Dermis blood vessel endothelial cell (primary cell): ENCODE results near the gene SPDYC. TPM values are rescaled to one million over a fixed set of nuclear protein-coding genes. Genes with fewer than 3 reads are reported as not detected.
A peak's percentile ranks its signal among the peaks of the same experiment; 100 is the strongest.
"Not testable (repeated sequence)": the region's sequence is repeated elsewhere in the genome, so short reads cannot be mapped to it uniquely, and the experiment has no call there.

Experiments used
- DNase-seq: peaks from one replicate; pipeline ENCODE4 v3.0.0; 2010
- total RNA-seq: library from RNA; depleted of rRNA; stranded (reverse); fragments of >200 nt; gene quantifications from 2 replicates; pipeline ENCODE4 v1.2.3, GENCODE V29; 2014

Gene SPDYC
- total RNA-seq, 1 donor from 2014 or later = not detected

DNA sequence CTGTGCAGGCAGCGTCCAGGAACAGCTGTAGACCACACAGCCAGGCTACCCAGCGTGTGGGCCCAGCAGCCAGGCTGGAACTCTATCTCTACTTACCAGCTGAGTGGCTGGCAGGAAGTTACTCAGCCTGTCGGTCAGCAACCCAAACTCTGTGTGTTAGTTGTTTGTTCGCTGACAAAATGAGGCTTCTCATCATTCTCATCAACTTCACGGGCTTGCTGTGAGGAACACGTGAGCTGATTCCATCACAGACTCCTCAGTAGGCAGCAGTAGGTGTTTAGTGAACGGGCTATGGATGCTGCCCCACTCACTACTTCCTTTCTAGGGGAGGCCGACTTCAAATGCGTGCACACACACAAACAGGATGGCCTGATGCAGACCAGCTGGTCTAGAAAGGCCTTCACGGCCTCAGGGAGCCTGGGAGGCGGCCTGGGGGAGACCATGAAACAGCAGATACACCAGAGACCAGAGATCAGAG is 830 bp upstream of the SPDYC start:
- peak; percentile 81 for DNase-seq

DNA sequence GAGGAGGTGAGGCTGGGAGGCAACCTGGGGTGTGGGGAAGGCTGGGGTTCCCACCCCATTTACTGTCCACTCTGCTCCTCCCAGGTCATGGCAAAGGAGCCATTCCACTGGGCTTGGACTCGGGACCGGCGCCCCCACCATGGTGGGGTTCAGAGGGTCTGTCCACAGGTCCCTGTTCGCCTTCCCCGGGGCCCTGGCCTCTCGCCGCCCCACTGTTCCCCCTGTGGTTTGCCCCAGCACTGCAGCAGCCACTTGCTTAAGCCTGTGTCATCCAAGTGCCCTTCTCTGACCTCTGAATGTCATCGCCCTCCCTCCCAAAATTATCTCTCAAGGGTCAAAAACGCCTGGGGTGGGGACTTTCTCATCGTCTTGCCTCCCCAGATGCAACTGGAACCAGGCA is 2.6 kb downstream of the SPDYC start:
- DNase-seq = no peak

DNA sequence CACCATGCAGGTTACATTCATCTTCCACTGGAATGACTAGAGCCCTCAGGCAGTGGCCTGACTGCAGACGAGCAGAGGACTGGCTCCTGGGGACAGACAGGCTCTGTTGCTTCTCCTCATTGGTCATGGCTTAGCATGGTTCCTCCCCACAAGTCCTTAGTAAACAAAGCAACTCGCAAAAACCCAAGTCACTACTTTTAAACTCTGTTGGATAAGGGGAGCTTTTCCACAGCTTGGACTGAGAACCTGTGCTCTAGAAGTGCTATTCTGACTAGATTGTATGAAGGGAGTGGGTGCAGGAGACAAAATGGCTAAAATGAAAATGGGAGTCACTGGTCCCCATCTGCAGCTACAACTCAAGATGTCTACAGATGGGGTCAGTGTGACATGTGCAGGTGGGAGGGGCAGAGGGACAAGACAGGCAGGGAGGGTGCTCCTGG is 4.6 kb downstream of the SPDYC start:
- DNase-seq = not testable (repeated sequence)

DNA sequence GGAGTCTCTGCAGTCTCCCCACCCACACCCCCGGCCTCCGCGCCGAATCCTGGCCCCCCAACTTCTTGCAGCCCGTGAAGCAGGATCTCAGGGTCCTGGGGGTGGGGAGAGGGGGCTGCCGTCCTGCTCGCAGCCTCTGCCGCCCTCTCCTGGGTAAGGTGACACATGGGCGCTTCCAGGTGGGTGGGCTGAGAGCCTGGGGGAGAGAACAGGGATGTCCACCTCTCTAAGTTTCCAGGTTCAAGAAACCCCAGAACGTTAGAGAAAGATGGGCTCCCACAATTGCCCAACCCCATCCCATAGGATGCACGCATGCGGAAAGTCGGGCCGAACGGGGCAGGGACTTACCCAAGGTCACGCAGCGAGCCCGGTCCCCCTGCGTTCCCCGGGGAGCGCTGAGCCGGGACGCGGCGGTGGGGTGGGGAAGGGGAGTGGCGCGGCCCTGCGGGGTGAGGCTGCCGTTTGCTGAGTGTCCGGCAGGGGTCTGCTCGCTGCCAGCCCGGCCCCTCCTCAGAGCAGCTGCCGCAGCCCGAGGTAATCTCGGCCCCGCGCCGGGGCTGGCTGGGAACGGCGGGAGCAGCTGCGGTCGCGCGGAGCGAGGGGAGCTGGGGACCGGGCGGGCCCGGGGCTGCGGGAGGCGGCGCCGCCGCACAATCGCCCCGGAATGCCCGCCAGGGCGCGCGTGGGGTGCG is 11.0 kb downstream of the SPDYC start:
- peak; percentile 71 for DNase-seq

DNA sequence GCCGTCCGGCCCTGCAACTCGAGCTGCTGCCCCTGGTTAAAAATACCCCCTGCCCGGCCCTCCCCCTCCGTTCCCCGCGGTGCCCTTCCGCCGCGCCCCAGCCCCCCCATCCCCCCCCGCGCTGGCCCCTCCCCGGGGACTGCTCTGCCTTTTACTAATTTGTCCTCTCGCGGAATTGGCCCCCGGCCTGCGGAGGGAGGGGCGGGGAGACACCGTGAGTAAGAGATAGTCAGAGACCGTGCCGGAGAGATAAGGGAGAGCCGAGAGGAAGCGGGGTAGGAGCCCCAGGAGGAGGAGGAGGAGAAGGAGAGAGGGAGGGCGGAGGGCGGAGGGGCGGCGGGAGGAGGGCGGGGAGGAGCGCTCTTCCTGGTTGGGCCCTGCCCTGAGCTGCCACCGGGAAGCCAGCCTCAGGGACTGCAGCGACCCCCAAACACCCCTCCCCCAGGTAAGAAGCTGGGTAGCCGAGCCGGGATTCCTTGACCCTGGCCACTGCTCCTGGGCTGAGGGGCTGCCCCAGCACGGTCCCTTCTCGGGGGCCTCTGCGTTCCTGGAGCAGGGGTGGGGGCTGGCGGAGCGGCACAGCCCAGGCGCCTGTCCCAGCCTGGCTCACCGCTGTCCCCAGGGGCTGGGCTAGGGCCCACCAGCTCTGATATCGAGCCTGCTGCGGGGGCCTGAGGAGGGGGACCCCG is 11.7 kb downstream of the SPDYC start, which contains the start of gene CAPN1:
Gene CAPN1, plus strand, starts transcription at position 360 of the 689 bp plus-strand sequence. CDS start 774 bp downstream, outside the sequence.
- peak; percentile 62 for DNase-seq

DNA sequence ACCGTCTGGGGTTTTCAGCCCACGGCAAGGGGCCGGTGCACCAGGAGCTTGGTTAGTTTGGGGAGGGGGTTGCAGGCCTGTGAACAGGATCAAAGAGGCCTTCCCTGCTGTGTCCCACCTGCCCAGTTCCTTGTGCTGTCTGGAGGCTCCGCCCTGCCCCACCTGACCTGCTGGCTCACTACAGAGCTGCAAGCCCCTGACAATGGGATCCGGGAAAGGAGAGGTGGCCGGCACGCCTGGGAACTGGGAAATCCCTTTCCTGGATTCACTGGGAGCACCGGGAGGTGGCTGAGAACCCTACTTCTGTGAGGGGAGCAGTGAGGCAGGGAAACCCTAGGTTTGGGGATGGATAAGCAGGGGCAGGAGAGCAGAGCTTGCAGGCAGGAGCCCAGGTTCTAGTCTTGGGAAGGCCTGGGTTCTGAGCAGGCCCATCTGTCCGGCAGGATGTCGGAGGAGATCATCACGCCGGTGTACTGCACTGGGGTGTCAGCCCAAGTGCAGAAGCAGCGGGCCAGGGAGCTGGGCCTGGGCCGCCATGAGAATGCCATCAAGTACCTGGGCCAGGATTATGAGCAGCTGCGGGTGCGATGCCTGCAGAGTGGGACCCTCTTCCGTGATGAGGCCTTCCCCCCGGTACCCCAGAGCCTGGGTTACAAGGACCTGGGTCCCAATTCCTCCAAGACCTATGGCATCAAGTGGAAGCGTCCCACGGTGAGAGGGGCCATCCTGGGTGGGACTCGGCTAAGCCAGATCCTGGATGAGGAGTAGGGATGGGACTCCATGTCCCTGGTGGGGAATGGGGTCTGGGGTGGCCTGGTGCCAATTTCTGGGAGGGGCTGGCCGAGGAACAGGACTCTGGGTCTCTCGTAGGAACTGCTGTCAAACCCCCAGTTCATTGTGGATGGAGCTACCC is 12.5 kb downstream of the SPDYC start:
- peak; percentile 49 for DNase-seq

DNA sequence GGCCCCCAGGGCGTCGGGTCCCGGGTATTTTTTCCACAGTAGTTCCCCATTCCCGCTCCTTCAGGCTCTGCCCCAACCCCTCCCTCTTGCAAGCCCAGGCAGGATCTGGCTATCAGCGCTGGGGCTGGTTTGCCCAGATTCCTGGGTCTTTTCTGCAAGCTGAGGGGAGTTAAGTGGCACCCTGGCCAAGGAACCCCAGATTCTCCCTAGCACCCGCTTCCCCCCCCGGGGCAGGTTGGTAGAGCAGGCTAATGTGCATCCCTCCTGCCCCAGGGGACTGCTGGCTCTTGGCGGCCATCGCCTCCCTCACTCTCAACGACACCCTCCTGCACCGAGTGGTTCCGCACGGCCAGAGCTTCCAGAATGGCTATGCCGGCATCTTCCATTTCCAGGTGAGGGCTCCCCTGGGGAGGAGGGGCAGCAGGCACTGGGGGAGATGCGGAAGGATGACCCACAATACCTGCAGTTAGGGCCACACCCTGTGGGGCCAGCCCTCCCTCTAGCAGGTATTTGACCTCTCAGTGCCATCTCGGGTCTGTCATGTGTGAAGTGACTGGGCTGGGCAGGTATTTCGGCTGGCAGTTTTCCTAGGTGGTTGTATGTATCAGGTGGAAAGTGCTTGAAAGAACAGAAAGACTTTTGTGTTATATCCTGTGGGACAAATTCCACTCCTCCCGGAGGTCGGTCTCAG is 13.3 kb downstream of the SPDYC start:
- no peak for DNase-seq

DNA sequence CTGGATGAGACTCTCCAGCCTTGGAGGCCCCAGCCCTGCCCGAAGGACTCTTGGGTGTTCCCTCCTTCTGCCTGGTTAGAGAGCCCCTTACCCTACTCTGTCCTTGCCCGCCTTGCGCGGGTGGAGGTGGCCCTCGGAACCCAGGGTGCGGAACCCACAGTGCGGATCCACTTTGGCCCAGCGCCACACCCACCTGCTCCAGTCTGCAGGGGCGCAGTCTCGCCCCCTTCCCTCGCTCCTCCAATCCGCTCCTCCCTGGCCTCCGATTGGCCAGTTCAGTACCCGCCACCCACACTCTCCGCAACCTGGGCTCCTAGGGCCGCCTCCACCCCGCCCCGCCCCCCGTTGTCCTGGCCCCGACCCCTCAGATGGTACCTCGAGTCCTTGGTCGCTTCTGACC is 14.1 kb downstream of the SPDYC start:
- no peak for DNase-seq

DNA sequence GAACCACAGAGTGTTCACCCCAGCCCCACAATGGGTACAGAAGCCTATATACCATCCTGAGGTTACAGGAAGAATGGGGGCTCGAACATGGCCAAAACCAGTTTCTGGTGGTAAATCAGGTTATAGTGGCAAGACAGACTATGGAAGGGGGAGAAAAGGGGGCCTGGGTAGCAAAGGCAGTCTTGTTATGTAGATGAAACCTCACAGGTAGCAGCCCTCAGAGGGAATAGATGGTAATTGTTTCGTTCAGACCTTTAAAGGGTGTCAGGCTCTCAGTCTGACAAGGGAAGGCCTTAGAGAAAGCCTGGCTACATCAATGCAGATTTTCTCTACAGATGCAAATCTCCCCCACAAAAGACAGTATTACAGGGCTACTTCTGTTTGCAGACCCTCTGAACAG is 15.1 kb downstream of the SPDYC start:
- DNase-seq = no peak

DNA sequence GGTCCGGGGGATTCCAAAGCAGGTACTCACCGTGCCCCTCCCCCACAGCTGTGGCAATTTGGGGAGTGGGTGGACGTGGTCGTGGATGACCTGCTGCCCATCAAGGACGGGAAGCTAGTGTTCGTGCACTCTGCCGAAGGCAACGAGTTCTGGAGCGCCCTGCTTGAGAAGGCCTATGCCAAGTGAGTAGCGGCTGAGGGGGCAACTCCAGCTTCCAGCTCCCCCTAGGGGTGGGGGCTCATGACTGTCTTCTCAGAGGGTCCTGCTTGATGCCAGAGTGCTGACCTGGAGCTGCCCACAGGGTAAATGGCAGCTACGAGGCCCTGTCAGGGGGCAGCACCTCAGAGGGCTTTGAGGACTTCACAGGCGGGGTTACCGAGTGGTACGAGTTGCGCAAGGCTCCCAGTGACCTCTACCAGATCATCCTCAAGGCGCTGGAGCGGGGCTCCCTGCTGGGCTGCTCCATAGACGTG is 15.9 kb downstream of the SPDYC start:
- no peak for DNase-seq

DNA sequence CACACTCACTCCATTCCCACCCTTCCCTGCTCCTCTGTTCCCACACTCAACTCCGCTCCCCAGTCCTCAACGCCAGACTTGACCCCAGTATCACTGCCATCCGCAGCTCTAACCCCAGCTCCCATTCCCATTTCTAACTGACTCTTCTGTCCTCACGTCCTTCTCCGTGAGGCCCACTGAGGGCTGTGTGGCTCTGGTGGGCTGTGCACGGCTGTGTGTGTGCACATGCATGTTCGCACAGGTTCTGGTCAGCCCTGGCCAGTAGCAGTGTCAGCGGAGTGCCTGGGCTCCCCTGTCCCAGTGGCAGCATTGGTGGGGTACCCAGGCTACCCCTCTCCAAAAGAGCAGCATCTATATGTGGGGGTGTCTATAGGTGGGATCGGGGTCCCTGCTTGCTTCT is 16.7 kb downstream of the SPDYC start:
- DNase-seq = no peak

DNA sequence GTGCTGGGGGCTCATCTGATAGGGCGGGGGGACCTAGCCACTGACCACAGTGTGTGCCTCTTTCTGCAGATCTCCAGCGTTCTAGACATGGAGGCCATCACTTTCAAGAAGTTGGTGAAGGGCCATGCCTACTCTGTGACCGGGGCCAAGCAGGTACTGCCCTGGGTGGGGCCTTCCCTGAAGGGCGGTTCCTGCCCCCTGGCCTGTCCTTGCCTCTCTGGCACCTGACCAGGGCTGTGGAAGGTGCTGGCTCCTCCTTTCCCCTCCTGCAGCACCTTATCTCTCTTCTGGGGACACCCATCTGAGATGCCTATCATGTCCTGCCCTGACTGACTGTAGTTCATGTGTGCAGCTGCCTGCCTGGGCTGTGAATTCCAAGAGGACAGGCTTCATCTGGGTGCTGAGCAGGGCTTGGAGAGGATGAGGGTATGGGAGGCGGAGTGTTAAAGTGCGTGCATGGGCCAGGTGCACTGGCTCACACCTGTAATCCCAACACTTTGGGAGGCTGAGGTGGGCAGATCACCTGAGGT is 17.2 kb downstream of the SPDYC start:
- DNase-seq = no peak

DNA sequence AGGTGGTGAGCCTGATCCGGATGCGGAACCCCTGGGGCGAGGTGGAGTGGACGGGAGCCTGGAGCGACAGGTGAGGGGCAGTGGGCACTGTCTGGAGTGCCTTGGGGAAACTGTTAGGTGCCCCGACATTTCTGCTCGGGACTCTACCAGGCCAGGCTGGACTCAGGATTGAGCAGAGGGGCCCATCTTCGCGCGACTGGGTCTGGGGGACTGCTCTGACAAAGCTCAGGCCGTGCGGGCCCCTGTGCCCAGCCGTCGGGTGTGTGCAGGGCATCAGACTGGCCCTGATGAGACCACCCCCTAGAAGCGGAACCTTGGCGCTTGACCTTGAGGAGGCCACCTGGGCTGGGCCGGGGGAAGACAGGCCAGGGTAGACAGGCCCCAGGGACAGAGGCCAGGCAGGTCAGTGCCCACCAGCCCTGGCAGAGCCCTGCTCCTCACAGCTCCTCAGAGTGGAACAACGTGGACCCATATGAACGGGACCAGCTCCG is 18.0 kb downstream of the SPDYC start:
- no peak for DNase-seq

DNA sequence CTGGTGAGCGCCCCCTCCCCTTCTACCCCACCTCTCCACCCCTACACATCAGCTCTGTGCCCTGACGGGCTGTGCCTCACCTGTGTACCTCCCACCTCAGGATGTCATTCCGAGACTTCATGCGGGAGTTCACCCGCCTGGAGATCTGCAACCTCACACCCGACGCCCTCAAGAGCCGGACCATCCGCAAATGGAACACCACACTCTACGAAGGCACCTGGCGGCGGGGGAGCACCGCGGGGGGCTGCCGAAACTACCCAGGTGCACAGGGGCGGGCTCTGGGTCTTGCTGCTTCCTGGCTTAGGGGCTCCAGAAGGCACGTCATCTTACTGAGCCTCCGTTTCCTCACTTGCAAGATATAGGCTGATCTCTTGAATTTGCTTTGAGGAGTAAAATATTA is 18.5 kb downstream of the SPDYC start:
- DNase-seq = no peak

DNA sequence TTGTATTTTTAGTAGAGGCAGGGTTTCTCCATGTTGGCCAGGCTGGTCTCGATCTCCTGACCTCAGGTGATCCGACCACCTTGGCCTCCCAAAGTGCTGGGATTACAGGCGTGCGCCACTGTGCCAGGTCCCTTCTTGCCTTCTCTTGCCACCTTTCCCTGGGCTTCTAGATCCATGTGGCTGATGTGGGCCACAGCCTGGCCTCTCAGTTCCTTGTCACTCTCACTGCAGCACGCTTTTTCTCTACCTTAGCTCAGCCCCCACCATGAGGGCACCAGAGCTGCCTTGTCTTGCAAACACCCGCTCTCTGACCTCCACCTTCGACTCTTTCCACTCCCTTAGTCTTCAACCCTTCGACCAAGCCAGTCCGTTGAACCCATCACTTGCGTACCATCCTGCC is 19.2 kb downstream of the SPDYC start:
- no peak for DNase-seq

DNA sequence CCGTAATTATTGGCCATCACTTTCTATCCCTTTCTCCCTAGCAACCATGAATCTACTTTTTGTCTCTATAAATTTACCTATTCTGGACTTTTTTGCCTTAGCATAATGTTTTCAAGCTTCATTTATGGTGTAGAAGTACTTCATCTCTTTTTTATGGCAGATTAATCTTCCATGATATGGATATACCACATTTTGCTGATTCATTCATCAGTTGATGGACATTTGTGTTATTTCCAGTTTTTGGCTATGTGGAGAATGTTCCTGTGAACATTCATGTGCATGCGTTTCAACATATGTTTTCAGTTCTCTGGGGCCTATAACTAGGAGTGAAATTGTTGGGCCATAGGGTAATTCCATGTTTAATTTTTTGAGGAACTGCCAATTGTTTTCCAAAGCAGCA is 24.5 kb downstream of the SPDYC start:
- DNase-seq = no peak

DNA sequence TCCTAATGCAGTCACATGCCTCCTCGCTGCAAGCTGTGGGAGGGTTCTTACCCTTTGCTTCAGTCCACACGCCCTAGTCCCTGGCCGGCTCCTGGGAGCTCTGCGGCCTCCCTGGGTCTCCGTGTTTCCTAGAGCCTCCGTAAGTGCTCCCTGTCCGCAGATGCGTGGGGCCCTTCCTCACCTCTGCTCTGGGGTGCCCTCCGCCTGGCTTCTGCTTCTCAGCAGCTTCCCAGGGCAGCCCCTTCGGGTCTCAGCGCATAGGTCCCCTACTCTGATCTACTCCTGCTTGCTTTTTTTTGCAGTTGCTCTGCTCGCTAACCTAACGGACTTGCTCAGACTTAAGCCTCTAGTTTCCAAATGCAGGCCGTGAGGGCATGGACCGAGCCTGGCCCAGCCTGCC is 34.1 kb downstream of the SPDYC start:
- no peak for DNase-seq

DNA sequence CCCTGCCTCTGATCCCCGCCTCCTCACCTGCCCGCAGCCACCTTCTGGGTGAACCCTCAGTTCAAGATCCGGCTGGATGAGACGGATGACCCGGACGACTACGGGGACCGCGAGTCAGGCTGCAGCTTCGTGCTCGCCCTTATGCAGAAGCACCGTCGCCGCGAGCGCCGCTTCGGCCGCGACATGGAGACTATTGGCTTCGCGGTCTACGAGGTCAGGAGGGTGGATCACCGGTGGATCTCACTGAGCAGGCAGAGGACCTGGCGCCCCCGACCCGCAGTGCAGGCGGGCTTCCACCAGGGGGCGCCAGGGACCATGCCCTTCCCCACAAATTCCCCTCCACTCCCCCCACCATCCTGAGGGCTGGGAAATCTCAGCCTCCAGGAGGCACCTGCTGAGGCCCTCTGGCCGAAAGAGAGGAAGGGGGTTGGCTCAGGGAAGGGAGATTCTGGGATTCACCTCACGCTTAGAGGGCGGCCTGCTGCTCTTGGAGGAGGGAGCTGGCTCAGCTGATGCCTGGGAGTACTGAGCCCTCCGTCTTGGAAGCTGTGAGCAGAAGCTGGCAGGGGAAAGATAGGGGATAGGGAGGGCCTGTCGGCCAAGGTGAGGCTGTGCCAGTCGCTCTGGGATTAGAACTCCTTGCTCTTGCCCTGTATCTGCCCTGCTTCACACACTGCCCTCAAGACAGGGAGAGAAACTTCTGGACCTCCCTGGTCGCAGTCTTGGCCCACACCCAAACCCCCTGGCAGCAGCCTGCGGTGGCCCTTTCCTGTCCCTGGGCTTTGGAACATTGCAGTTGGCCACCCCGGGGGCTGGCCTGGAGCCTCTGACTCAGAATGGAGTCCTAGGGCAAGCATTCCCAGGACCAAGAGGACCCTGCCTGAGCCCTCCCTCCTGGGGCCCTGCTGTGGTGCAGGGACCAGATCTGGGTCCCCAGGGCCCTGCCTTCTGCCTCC is 34.9 kb downstream of the SPDYC start:
- peak; percentile 71 for DNase-seq

DNA sequence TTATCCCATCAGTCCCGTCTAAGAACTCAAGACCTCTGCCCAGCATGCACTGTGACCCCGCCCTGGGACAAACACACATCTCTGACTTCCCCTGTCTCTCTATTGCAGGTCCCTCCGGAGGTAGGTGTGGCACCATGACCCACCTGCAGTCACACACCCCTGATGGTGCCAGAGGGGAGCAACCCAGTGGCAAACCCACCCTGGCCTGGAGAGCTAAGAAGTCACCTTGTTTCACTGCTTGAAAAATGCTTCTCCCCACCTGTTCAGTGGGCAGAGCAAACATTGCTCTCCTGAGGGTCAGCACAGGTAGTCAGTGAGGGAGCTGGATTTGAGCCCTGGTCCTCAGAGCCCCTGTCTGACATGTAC is 35.6 kb downstream of the SPDYC start:
- DNase-seq = no peak

DNA sequence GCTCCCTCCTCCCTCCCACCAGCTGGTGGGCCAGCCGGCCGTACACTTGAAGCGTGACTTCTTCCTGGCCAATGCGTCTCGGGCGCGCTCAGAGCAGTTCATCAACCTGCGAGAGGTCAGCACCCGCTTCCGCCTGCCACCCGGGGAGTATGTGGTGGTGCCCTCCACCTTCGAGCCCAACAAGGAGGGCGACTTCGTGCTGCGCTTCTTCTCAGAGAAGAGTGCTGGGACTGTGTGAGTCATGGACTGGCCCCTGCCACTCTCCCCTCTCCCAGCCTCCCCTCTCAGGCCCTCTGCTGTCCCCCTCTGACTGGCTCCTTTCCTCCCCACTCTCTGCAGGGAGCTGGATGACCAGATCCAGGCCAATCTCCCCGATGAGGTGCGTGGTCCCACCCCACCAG is 36.4 kb downstream of the SPDYC start:
- no peak for DNase-seq

DNA sequence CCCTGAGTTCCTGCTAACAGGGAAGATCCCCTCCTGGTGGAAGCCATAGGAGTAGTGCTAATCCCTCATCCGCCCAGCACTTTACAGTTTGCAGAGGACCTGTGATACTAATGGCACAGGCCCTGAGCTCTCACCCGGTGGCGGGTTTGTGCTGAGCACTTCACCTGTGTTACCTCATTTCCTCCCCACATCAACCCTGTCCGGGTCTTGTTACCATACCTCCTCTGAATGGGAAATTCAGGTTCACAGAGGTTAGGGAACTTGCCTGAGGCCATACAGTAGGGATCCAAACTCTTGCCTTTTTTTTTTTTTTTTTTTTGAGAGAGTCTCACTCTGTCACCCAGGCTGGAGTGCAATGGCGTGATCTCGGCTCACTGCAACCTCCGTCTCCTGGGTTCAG is 36.9 kb downstream of the SPDYC start:
- DNase-seq = no peak
